Uterus (tissue), 2 donors: ENCODE results near the gene ITGB8.

Source experiments
- POLR2A ChIP-seq, 2 donors: fragments of 450-650 bp; IDR thresholded peaks; one replicate each; pipeline ENCODE4 v1.6.1; 2016; ENCODE audit warnings: antibody characterized with exemption in 2 of 2, mild to moderate bottlenecking in 1 of 2, moderate library complexity in 1 of 2
- TF ChIP-seq, protein P1 (sequence below), 4 experiments: fragments of 200-600 bp in 2 of 4; fragments of 450-650 bp in 2 of 4; sonication (generic) in 2 of 4; IDR thresholded peaks; one replicate each; pipeline ENCODE4 v1.5.1; 2016 to 2019; ENCODE audit warnings: antibody characterized with exemption in 4 of 4, mild to moderate bottlenecking in 2 of 4, moderate library complexity in 1 of 4

GRCh38 chr7:20306180-20306946 is 24.3 kb upstream of the ITGB8 start:
- TF ChIP-seq, protein P1, sequence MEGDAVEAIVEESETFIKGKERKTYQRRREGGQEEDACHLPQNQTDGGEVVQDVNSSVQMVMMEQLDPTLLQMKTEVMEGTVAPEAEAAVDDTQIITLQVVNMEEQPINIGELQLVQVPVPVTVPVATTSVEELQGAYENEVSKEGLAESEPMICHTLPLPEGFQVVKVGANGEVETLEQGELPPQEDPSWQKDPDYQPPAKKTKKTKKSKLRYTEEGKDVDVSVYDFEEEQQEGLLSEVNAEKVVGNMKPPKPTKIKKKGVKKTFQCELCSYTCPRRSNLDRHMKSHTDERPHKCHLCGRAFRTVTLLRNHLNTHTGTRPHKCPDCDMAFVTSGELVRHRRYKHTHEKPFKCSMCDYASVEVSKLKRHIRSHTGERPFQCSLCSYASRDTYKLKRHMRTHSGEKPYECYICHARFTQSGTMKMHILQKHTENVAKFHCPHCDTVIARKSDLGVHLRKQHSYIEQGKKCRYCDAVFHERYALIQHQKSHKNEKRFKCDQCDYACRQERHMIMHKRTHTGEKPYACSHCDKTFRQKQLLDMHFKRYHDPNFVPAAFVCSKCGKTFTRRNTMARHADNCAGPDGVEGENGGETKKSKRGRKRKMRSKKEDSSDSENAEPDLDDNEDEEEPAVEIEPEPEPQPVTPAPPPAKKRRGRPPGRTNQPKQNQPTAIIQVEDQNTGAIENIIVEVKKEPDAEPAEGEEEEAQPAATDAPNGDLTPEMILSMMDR (IDR thresholded peaks at IDR 0.05), result no peak
- TF ChIP-seq POLR2A (IDR thresholded peaks at IDR 0.05), result no peak
